ENCODE data around the gene CAPN14. TPM values are rescaled to one million over a fixed set of nuclear protein-coding genes. Genes with fewer than 3 reads are reported as not detected.

Gene CAPN14
- total RNA-seq, 1 donor from 2014 or later = 0.27 TPM

DNA sequence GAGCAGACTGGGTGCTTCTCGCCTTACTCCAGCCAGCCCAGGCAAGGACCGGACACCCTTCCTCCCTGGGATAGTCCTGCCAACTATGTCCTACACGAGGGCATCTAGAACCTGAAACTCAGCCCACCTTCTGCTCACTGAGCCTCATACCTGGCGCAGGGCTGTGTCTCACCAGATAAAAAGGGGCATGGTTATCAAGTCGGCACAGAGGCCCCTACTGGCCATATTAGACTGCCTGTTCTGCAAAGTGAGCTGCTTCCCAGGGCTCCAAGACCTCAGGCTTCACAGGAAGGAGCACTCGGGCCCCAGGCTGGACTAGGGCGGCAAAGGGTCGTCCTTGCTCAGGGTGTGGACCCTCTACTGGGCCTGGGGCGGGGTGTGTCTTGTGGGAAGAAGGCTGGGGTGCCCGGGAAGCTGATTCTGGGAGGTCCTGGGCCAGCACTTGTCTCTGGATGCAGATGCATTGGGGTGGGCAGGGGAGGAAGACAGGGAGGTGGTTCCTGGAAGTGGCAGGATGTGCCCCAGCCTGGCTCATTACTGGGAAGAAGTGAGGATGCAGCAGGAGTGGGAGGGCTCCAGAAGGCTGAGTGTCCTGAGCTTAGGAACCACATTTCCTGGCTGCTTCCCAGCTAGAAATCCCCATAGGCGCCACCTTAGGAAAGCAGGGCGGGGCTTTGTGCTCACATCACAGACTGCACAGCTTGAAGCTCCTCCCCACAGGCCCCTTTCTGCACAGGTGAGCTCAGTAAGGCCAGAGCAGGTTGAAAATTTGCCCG, 36.2 kb upstream of the CAPN14 start:
- intact Hi-C loops (cut with micrococcal nuclease) = no loop called here
- Histone ChIP-seq H3K4me1 (peaks cover 37% of the 10 kb centered on the region), H3K27me3 (ENCODE audit: low read depth) (no peaks in the 10 kb centered on the region), H3K27ac (replicated peaks) (peak overlapping the region; percentile 59), H3K4me3 (no peak overlapping the region), H3K36me3 (peaks cover 31% of the 10 kb centered on the region), H3K9me3 (replicated peaks) (no peaks in the 10 kb centered on the region)
- DNase-seq = no peak
- TF ChIP-seq, protein P1, sequence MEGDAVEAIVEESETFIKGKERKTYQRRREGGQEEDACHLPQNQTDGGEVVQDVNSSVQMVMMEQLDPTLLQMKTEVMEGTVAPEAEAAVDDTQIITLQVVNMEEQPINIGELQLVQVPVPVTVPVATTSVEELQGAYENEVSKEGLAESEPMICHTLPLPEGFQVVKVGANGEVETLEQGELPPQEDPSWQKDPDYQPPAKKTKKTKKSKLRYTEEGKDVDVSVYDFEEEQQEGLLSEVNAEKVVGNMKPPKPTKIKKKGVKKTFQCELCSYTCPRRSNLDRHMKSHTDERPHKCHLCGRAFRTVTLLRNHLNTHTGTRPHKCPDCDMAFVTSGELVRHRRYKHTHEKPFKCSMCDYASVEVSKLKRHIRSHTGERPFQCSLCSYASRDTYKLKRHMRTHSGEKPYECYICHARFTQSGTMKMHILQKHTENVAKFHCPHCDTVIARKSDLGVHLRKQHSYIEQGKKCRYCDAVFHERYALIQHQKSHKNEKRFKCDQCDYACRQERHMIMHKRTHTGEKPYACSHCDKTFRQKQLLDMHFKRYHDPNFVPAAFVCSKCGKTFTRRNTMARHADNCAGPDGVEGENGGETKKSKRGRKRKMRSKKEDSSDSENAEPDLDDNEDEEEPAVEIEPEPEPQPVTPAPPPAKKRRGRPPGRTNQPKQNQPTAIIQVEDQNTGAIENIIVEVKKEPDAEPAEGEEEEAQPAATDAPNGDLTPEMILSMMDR (IDR thresholded peaks at IDR 0.05; ENCODE audit: borderline replicate concordance) = no peak

- no peak for DNase-seq
- TF ChIP-seq, protein P1 (IDR thresholded peaks at IDR 0.05; ENCODE audit: borderline replicate concordance) = no peak
- Histone ChIP-seq H3K36me3 (peaks cover 38% of the 10 kb centered on the region), H3K27me3 (ENCODE audit: low read depth) (no peaks in the 10 kb centered on the region), H3K27ac (replicated peaks) (no peak overlapping the region), H3K9me3 (replicated peaks) (no peaks in the 10 kb centered on the region), H3K4me3 (no peak overlapping the region), H3K4me1 (peaks cover 28% of the 10 kb centered on the region)
- intact Hi-C loops (cut with micrococcal nuclease) = no loop called here
Observed at GRCh38 chr2:31251851-31252250, 34.5 kb upstream of the CAPN14 start.

DNA sequence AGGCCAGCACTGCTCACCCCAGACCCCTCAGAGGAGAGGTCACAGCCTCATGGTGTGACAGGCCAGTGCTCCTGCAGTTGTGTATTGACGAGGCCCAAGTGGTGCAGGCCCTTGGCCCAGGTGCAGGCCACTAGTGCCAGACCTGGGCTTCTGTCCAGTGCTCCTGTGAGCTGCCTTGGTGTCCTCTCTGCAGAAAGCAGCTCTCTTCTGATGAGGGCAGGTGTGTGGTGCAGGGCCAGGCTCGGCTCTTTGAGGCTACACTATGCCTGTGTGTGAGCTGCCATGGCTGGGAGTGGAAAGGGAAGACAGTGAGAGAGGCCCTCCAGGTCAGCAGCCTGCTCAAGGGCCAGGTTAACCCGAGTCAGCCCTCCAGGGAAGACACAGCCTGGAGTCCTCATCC, 33.7 kb upstream of the CAPN14 start:
- Histone ChIP-seq H3K4me3 (no peak overlapping the region), H3K4me1 (peaks cover 22% of the 10 kb centered on the region), H3K36me3 (peaks cover 38% of the 10 kb centered on the region), H3K27ac (replicated peaks) (peak overlapping the region; percentile 62), H3K27me3 (ENCODE audit: low read depth) (no peaks in the 10 kb centered on the region), H3K9me3 (replicated peaks) (no peaks in the 10 kb centered on the region)
- intact Hi-C loops (cut with micrococcal nuclease) = no loop called here
- no peak for DNase-seq
- TF ChIP-seq, protein P1 (IDR thresholded peaks at IDR 0.05; ENCODE audit: borderline replicate concordance) = no peak

DNA sequence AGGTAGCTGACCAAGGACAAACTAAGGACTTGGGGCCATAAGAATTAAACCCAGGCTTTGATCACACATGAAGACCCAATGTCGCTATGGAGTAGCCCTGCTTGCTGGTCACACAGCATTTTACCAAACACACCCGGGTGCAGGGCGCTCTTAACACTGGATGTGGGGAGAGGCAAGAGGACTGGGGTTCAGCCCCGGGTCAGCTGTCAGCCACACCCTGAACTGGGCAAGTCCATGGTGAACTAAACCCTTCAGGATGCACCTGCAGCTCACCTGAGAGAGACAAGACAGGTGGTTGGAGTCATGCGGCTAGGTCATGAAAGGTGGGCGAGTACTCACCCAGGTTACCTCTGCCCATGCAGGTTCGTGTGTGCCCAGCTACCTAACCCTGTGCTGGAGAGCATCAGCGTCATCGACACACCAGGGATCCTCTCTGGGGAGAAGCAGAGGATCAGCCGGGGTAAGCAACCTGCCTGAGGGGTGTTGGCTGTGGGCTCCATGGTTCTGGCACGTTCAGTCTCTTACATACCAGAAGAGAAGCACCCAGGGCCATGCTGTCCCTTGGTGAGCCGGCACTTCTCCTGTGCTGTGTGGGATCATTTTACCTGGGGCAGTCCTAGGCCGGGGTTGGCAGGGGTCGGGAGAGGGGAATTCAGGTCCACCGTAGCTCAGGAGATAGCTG, 31.8 kb upstream of the CAPN14 start:
- intact Hi-C loops (cut with micrococcal nuclease) = no loop called here
- TF ChIP-seq, protein P1 (IDR thresholded peaks at IDR 0.05; ENCODE audit: borderline replicate concordance) = no peak
- Histone ChIP-seq H3K27ac (replicated peaks) (no peak overlapping the region), H3K9me3 (replicated peaks) (no peaks in the 10 kb centered on the region), H3K4me1 (peaks cover 22% of the 10 kb centered on the region), H3K4me3 (no peak overlapping the region), H3K27me3 (ENCODE audit: low read depth) (no peaks in the 10 kb centered on the region), H3K36me3 (peaks cover 35% of the 10 kb centered on the region)
- no peak for DNase-seq

DNA sequence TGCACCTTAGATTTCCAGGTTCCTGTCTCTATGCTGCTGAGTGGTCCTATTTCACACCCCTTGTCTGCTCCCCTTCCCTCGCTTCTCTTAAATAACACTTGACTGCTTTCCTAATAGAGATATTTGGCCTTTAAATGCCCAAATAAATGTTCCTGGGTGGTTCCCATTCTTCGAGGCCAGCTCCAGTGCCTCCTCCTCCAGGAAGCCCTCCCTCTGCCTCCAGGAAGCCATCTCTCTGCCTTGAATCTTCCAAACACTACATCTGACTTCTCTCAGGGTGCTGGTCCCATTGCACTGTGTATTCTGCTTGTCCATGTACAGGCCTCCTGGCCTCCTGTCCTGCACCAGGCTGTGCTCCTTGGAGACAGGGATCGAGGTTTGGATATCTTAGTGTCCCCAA, 30.8 kb upstream of the CAPN14 start:
- TF ChIP-seq, protein P1 (IDR thresholded peaks at IDR 0.05; ENCODE audit: borderline replicate concordance) = no peak
- H3K36me3 ChIP-seq = peaks cover 37% of the 10 kb centered on the region
- intact Hi-C loops (cut with micrococcal nuclease) = no loop called here

More for the DNA sequence above, 30.8 kb upstream of the CAPN14 start:
- Histone ChIP-seq H3K9me3 (replicated peaks) (no peaks in the 10 kb centered on the region), H3K27ac (replicated peaks) (no peak overlapping the region), H3K4me1 (peaks cover 18% of the 10 kb centered on the region), H3K27me3 (ENCODE audit: low read depth) (no peaks in the 10 kb centered on the region), H3K4me3 (no peak overlapping the region)
- no peak for DNase-seq
